OCI-M1 (cell line): ENCODE data around the gene NUP205.
A peak's percentile ranks its signal among the peaks of the same experiment; 100 is the strongest.

ENCODE experiments used
- DNase-seq: peaks from one replicate; lab custom pipeline; 2025; lab: John Stamatoyannopoulos, UW

The NUP205 gene

GRCh38 chr7:135557455-135558336 is at the start of gene NUP205:
NUP205 (plus strand) TSS chr7:135557917; CDS start chr7:135557945, 28 bp downstream.
- peak; percentile 82 for DNase-seq

DNA sequence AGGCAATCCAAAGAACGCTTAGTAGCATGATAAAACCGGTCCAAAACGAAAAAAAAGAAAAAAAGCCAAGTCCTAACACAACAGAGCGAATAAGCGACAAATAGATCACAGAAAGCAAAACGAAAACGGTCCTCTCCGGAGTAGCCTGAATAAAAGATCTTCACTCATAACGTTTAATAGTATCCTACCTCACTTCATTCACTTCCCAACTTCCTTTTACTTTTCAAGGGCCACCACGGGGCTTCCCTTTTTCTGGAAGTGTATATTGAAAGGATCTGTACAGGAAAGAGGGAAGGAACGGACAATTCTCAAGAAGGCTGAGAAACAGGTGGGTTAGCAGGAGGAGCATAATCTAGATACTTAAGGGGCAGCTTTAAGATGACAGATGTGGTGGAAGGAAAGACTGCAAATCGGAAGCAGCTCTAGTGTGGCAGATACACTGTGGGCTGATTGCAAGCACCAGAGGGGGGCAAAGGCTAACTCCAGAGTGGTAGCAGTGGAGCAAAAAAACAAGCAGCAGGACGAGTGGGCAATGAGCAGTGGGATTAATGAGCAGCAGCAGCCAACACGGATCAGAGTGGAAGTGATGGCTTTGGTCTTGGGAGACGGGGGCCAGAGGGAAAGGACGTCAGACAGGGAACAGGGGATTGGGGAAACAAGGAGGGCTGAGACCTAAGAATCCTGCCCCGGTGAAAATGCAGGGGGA is 48.7 kb upstream of the NUP205 start:
- DNase-seq: peak; percentile 51

DNA sequence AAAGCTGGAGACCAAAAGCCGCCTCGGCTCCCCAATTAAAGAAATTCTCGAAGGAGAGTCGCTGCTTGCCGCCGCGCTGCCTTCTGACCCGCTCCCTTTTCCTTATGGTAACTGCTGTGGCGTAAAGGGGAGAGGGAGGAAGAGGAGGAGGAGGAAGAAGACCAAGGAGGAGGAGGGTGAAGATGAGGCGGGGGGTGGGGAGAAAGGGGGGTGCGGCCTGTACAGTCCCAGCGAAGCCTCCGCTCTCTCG is 48.2 kb upstream of the NUP205 start:
- no peak for DNase-seq

DNA sequence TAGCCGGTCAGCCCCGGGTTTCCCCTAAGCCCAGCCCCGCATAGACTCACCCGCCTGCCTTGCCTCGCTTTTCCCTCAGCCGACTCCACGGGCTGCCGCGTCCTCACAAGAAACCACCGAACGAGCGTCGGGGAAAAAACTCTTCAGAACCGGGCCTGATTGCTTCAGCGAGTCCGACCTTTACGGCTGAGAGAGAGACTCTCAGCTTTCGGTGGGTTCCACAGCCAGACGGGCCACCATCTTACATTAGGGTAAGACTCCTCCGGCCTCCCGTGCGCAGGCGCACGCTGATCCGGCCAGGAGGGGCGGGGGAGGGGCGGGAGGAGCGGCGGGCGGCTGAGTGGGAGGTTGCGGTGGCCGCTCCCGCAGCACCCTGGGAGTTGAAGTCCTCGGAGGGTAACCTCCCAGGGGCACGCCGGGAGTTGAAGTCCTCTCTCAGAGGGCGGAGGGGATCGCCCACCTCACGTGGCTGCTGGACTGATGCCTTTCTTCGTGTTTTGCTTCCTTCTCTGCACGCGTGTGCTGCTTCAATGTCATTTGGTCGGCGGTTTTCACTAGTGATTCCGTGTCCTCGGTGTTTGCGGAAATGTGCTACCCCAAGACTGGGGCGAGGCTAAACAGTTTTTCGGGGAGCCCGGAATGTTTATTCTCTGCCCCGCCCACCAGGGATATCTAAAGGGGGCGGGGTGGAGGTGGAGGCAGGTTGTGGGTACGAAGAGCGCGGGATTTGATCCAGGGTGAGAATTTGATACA is 47.7 kb upstream of the NUP205 start, which contains the start of gene CNOT4:
Gene CNOT4, minus strand, starts transcription at position 264 of the 753 bp plus-strand sequence. CDS start 71,771 bp downstream, outside the sequence.
- peak; percentile 94 for DNase-seq

- peak; percentile 59 for DNase-seq
Measured at GRCh38 chr7:135510592-135511183, 47.0 kb upstream of the NUP205 start.

DNA sequence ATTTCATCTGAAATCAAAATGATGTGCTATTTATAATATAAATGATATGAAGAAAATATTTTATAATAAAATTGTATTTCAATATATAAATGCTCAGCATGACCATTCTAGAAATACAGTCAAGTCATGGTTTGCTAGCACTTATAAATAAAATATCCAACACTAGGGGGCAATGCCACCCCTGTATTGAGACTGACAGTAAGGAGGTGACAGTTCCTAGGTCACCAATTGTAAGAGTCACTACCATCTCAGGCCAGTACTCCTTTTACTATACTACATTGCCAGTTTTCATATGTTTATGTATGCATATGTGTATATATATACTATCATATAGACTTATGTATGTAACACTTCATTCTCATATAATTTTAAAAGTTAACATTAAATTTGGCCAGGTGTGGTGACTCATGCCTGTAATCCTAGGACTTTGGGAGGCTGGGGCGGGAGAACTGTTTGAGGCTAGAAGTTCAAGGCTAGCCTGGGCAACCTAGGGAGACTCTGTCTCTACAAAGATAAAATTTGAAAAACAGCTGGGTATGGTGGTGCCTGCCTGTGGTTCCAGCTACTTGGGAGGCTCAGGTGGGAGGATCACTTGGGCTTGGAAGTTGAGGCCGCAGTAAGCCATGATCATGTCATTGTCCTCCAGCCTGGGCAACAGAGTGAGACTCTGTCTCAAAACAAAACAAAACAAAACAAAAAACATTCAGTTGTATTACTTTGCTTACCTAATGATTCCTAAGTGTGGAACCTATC is 45.4 kb upstream of the NUP205 start:
- peak; percentile 84 for DNase-seq

DNA sequence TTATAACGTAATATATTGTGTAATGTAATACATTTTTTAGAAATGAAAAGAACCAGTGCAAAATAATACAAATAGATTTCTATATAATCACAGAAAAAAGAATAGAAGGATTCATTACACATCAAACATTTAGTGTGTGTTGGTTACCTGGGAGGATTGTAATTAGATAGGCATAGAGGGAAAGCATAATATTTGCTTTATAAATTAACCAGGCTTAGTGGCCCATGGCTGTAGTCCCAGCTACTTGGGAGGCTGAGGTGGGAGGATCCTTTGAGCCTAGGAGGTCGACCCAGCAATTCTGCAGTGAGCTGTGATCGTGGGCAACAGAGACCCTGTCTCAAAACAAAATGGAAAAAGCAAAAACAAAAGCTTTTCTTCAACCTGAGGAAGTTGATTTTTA is 42.9 kb upstream of the NUP205 start:
- no peak for DNase-seq

DNA sequence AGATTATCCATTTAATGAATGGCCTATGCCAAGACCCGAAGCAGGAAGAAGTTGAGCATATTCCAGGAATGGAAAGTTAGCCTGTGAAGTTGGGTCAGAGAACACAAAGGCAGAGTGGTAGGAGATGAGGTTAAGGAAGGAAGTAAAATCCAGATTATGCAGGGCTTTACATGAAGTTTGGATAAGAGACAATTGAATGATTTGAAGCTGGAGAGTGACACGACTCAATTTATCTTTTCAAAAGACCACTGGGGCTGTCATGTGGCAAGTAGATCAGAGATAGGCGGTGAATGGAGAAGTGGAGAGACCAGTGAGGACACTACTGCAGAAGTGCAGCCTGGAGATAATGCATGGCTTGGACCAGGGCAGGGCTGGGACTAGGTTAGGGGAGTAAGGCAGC is 40.7 kb upstream of the NUP205 start:
- peak; percentile 74 for DNase-seq

DNA sequence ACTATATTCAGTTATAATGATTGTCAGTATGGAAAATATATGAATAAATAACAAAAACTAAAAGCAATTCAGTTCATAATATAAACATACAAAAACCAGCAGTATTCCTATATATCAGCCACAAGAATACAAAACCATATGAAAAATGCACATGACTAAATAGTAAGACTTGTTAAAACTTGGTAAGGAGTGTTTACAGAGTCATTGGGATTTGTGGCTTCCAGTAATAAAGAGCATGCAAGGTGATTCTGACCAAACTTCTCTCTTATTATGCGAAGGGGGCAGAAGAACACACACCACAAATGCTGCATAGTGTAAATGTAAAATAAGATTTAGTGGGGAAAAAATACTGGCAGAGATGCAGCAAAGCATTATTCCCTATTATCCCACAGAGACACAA is 39.0 kb upstream of the NUP205 start:
- no peak for DNase-seq

DNA sequence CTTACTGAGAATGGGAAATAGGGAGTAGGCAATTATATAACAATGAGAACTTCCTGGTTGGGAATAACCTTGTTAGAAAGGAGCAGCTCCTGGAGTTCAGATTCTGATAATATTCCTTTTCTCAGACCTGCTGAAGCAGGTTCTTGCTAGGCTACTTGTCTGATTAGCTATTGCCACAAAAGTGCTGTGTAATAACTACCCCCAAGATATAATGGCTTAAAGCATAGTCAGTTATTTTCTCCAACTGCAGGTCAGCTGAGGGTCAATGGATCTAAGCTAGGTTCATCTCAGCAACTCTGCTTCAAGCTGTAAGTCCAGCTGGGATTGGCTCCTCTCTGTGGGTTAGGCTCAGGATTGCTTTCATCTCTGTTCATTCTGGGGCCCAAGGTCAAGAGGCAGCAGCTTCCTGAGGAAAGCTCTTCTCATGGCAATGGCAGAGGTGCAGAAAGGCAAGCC is 38.5 kb upstream of the NUP205 start:
- DNase-seq: peak; percentile 3

- DNase-seq: no peak
Measured at GRCh38 chr7:135519871-135520270, 37.8 kb upstream of the NUP205 start.

- DNase-seq: no peak
Measured at GRCh38 chr7:135522509-135522908, 35.2 kb upstream of the NUP205 start.

- DNase-seq: no peak
Measured at GRCh38 chr7:135523146-135523545, 34.6 kb upstream of the NUP205 start.

DNA sequence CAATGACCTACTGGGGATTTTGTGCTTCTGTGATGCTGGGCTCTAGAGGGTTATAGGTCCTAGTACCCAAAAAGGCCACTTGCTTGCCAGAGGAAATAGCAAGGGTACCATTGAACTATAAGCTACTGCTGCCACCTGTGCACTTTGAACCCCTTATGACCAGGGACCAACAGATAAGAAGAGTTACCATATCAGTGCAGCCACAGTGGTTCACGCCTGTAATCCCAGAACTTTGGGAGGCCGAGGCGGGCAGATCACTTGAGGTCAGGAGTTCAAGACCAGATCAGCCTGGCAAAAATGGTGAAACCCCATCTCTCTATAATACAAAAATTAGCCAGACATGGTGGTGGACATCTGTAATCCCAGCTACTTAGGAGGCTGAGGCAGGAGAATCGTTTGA is 32.3 kb upstream of the NUP205 start:
- DNase-seq: no peak

- no peak for DNase-seq
Measured at GRCh38 chr7:135527025-135527424, 30.7 kb upstream of the NUP205 start.

- DNase-seq: peak; percentile 24
Measured at GRCh38 chr7:135536150-135536549, 21.6 kb upstream of the NUP205 start.

DNA sequence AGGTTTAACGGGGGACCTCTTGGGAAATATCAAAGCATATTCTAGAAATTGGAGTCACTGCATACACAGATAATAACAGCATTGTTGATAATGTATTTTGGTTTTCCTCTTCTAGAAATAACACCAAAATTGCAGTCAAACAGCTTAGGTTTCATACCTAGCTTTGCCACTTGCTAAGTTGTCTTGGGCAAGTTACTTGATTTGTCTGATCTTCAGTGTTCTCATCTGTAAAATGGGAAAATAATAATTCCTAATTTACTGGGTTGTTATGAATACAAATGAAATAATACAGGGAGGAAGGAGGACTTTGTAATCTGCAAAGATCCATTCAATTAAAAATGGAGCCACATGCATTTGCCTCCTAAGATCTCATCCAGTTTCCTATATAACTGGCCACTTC is 20.3 kb upstream of the NUP205 start:
- no peak for DNase-seq

DNA sequence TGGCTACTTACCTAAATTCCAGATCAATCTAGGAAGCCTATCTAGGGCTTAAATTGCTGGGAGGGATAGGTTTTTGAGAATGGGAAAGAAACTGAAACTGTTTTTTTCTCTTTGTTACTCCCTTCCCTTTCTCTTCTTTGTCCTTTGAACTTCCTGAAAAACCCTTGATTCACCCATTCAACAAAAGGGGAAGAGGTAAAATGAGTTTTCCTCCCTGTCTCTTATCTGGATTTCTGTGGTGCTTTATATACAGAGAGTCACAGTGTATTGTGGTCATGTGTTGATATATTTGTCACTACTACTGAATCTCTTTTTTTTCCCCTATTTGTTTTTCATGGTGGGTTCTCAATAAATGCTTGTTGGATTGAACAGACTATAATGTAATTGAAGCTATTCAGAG is 19.8 kb upstream of the NUP205 start:
- DNase-seq: peak; percentile 83

GRCh38 chr7:135538376-135538775 is 19.3 kb upstream of the NUP205 start:
- no peak for DNase-seq

DNA sequence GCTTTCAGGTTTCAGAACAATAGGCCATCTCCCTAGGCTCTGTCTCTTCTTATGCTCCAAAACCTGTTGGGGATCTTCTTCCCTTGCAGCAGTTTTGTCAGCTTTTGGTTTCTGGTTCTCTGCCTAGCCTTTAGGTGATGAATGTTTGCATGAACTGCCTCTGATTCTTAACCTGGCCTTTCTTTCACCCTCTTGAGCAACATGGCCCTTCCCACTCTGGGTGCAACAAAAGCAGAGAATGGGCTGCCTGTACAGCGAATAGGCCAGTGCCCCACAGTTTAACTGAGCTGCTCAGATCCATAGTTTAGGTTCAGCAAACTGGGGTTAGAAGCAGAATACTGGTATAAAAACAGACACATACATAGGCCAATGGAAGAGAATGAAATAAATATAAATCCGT is 18.1 kb upstream of the NUP205 start:
- DNase-seq: no peak

GRCh38 chr7:135541029-135541428 is 16.7 kb upstream of the NUP205 start:
- no peak for DNase-seq
